Right lobe of liver (tissue), 6 donors: ENCODE results near the gene KRT33A. TPM values are rescaled to one million over a fixed set of nuclear protein-coding genes. Genes with fewer than 3 reads are reported as not detected.
"Not testable (repeated sequence)": the region's sequence is repeated elsewhere in the genome, so short reads cannot be mapped to it uniquely, and the experiment has no call there.

Experiments
- ATAC-seq, 4 donors: fragments of 200-7000 bp; cut with Tn5 transposase; one replicate each; pipeline ENCODE4 v1.9.1; 2020; ENCODE audit warnings: mild to moderate bottlenecking in 4 of 4, moderate library complexity in 4 of 4
- DNase-seq, 3 donors: peaks; one replicate each; pipeline ENCODE4 v3.0.0-alpha.2; 2020
- H3K27ac ChIP-seq, 3 donors: fragments of 200-600 bp; one replicate each; pipeline ENCODE4 v1.8.0; 2022
- H3K27me3 ChIP-seq, 2 donors: fragments of 200-600 bp; one replicate each; pipeline ENCODE4 v1.8.0; 2022
- H3K36me3 ChIP-seq, 4 donors: fragments of 200-600 bp; sonication (generic) in 1 of 4; one replicate each; pipeline versions ENCODE4 v1.5.1 to v1.8.0; 2017 to 2022; ENCODE audit warnings: control low read depth in 1 of 4
- H3K4me1 ChIP-seq, 4 donors: fragments of 200-600 bp; sonication (generic) in 1 of 4; one replicate each; pipeline versions ENCODE4 v1.5.1 to v1.8.0; 2017 to 2022; ENCODE audit warnings: control low read depth in 1 of 4
- H3K4me3 ChIP-seq, 3 donors: fragments of 200-600 bp; one replicate each; pipeline ENCODE4 v1.8.0; 2022
- H3K9me3 ChIP-seq, 4 donors: fragments of 200-600 bp; sonication (generic) in 1 of 4; one replicate each; pipeline versions ENCODE4 v1.5.1 to v1.8.0; 2017 to 2022; ENCODE audit warnings: control low read depth in 1 of 4
- POLR2A ChIP-seq: fragments of 450-650 bp; IDR thresholded peaks from one replicate; pipeline ENCODE4 v1.6.1; 2017; ENCODE audit warnings: antibody characterized with exemption, mild to moderate bottlenecking
- WGBS: methylation state at CpG from one replicate; pipeline ENCODE4 v1.1.6; 2018; ENCODE audit warnings: low coverage, low lambda C conversion rate; ENCODE audit not compliant: insufficient coverage; ENCODE audit errors: missing lambda C conversion rate; 5-methylcytosine and 5-hydroxymethylcytosine counted together
- intact Hi-C, 2 donors: fragments of 100-400 bp; cut with DNase I; formaldehyde crosslinking; loops; one replicate each; pipeline versions ENCODE4 v1.11.2 to v1.14.1; 2022
- long read RNA-seq: library from polyadenylated mRNA; unstranded; transcript quantifications from one replicate; pipeline ENCODE4 v2.0.0, GENCODE V29; 2019
- total RNA-seq, 6 experiments: library from RNA; depleted of rRNA in 2 of 6; stranded (reverse); fragments of >200 nt in 2 of 6; fragmentation: NEBNext Ultra II Directional in 3 of 6; extraction: Animal tissue kit (Norgen Biotek cat#: 25700) in 3 of 6; gene quantifications; one replicate each; pipeline versions ENCODE4 v1.1.0 to v1.2.4, GENCODE V29; 2016 to 2023
- TF ChIP-seq, protein P1 (sequence below), 4 donors: fragments of 200-600 bp in 3 of 4; fragments of 450-650 bp in 1 of 4; IDR thresholded peaks; one replicate each; pipeline versions ENCODE4 v1.5.1 to v1.8.0; 2016 to 2022; ENCODE audit warnings: antibody characterized with exemption in 4 of 4, mild to moderate bottlenecking in 2 of 4
- donor health status: DM: no; HTN: yes; CAD: no.
- donor health status: DM: no; HTN: no; CAD: no.
- donor health status: DM: no; HTN: no; CAD: no.
- donor health status: DM: no; HTN: yes; CAD: no.
- donor health status: DM: no; HTN: yes; CAD: no.

KRT33A gene
- not detected for total RNA-seq
- long read RNA-seq, result 0 reads

DNA sequence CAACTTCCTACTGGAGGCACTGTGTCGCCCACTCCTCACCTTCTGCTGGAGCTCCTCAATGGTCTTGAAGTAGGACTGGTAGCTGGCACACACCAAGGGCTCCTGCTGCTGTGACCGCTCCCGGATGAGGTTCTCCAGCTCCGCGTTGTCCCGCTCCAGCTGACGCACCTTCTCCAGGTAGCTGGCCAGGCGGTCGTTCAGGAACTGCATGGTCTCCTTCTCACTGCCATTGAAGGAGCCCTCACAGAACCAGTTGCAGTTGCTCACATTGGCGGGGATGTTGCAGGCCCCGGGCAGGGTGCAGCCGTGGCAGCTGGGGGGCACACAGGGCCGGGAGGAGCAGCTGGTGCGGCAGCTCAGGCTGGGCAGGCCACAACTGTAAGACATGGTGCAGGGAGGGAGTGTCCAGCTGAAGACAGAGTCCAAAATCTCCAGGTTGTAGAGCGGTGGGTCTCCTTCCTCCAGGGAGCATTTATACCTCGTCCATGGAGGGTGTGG, at the start of gene KRT33A:
Gene KRT33A, minus strand, starts transcription at position 448 of the 498 bp plus-strand sequence. Its CDS starts 61 bp downstream, at position 387.
- ATAC-seq, H3K4me1 ChIP-seq, H3K27ac ChIP-seq, intact Hi-C loops, H3K27me3 ChIP-seq, H3K9me3 ChIP-seq, H3K36me3 ChIP-seq, H3K4me3 ChIP-seq, DNase-seq: not testable (repeated sequence)
- 60% methylated on average over 3 of the region's 16 CpGs for WGBS

DNA sequence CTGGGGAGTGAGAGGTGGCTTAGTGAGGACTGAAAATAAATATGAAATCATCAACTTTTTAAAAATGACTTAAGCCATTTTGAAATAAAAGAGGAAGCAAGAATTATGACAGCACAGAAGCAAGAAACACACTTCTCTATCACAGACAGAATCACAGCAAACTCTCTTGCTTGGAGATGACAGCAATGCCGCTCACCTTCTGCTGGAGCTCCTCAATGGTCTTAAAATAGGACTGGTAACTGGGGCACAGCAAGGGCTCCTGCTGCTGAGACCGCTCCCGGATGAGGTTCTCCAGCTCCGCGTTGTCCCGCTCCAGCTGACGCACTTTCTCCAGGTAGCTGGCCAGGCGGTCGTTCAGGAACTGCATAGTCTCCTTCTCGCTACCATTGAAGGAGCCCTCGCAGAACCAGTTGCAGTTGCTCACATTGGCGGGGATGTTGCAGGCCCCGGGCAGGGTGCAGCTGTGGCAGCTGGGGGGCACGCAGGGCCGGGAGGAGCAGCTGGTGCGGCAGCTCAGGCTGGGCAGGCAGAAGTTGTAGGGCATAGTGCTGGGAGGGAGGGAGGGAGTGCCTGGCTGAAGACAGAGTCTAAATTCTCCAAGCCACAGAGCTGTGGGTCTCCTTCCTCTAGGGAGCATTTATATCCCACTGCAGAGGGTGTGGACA, 46.5 kb upstream of the KRT33A start, which contains the start of gene KRT31:
Gene KRT31, minus strand, starts transcription at position 613 of the 665 bp plus-strand sequence. Its CDS starts 69 bp downstream, at position 544.
- TF ChIP-seq POLR2A, result no peak
- TF ChIP-seq, protein P1, sequence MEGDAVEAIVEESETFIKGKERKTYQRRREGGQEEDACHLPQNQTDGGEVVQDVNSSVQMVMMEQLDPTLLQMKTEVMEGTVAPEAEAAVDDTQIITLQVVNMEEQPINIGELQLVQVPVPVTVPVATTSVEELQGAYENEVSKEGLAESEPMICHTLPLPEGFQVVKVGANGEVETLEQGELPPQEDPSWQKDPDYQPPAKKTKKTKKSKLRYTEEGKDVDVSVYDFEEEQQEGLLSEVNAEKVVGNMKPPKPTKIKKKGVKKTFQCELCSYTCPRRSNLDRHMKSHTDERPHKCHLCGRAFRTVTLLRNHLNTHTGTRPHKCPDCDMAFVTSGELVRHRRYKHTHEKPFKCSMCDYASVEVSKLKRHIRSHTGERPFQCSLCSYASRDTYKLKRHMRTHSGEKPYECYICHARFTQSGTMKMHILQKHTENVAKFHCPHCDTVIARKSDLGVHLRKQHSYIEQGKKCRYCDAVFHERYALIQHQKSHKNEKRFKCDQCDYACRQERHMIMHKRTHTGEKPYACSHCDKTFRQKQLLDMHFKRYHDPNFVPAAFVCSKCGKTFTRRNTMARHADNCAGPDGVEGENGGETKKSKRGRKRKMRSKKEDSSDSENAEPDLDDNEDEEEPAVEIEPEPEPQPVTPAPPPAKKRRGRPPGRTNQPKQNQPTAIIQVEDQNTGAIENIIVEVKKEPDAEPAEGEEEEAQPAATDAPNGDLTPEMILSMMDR (IDR thresholded peaks at IDR 0.05), result no peak
- ATAC-seq (no peak), DNase-seq (no peak)
- Histone ChIP-seq H3K27me3 (no peaks in the 10 kb centered on the region), H3K4me3 (no peak within 1 kb of the TSS), H3K36me3 (no peaks in the 10 kb centered on the region), H3K4me1 (no peaks in the 10 kb centered on the region), H3K9me3 (no peaks in the 10 kb centered on the region), H3K27ac (no peak within 1 kb of the TSS)
- intact Hi-C loops, result no loop called here
- 70% methylated on average over 2 of the region's 16 CpGs for WGBS

DNA sequence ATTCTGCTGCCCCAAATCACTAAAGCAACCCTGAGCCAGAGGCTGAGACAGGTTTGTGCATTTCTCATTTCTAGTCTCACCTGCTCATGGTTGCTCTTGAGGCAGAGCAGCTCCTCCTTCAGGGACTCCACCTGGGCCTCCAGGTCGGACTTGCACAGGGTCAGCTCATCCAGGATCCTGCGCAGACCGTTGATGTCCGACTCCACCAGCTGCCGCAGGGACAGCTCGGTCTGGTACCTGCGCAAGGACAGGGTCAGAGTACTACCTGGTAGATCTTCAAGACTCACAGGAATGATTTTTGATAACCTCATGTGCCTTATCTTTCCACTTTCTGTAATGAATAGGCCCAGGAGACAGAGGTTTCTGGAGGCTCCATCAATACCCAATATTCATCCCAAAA, 45.7 kb upstream of the KRT33A start:
- H3K9me3 ChIP-seq, result no peaks in the 10 kb centered on the region
- WGBS, result 88% methylated on average over 5 of the region's 7 CpGs
- DNase-seq (no peak), ATAC-seq (no peak)
- H3K27ac ChIP-seq, result no peak overlapping the region
- H3K36me3 ChIP-seq, result no peaks in the 10 kb centered on the region
- no peaks in the 10 kb centered on the region for H3K27me3 ChIP-seq
- H3K4me3 ChIP-seq, result no peak overlapping the region
- TF ChIP-seq, protein P1 (IDR thresholded peaks at IDR 0.05), result no peak
- TF ChIP-seq POLR2A, result no peak
- H3K4me1 ChIP-seq, result no peaks in the 10 kb centered on the region
- intact Hi-C loops, result no loop called here

DNA sequence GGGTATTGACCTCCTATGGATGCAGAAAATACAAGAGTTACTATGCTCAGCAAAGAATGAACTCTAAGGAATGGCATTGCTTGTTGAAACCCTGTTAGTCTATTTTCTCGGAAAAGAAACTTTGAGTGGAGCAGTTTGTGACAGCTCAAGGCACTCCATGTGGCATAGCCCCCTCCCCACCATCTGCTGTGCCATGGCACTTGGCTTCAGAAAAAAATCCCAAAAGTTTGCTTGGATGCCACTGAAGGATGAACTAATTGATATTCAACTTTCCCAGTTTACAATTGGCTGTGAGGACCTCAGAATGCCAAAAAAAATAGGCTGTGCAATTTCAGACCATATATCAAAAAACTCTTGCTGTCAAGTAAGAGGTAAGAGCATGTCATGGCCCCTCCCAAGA, 45.0 kb upstream of the KRT33A start:
- no peak overlapping the region for H3K27ac ChIP-seq
- ATAC-seq (no peak), DNase-seq (no peak)
- no peaks in the 10 kb centered on the region for H3K27me3 ChIP-seq
- TF ChIP-seq, protein P1 (IDR thresholded peaks at IDR 0.05), result no peak
- no peak for TF ChIP-seq POLR2A
- no peaks in the 10 kb centered on the region for H3K36me3 ChIP-seq
- H3K4me1 ChIP-seq, result no peaks in the 10 kb centered on the region
- intact Hi-C loops, result no loop called here
- no peaks in the 10 kb centered on the region for H3K9me3 ChIP-seq
- WGBS, result 57% methylated on average over 1 of the region's 1 CpG
- no peak overlapping the region for H3K4me3 ChIP-seq

DNA sequence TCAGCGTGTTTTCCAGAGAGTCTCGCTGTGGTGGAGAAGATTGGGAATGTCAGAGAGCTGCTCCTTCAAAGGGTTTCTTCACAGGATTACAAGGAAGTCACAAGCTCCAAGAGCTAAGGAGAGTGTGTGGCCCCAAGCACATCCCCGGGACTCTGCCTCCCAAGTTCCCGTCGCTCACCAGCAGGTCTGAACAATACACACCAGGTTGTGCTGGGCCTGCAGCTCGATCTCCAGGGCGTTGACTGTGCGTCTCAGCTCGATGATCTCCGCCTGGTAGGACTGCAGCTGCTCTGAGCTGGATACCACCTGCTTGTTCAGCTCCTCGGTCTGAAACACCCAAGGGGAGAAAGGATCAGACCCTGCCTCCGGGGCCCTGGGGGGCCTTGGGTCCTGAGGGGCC, 44.4 kb upstream of the KRT33A start:
- H3K27me3 ChIP-seq, H3K36me3 ChIP-seq, DNase-seq, H3K4me1 ChIP-seq, H3K9me3 ChIP-seq, intact Hi-C loops, H3K4me3 ChIP-seq, ATAC-seq, H3K27ac ChIP-seq: not testable (repeated sequence)
- 60% methylated on average over 4 of the region's 12 CpGs for WGBS
